ENCODE data around the gene PRICKLE1.

PRICKLE1 gene

DNA sequence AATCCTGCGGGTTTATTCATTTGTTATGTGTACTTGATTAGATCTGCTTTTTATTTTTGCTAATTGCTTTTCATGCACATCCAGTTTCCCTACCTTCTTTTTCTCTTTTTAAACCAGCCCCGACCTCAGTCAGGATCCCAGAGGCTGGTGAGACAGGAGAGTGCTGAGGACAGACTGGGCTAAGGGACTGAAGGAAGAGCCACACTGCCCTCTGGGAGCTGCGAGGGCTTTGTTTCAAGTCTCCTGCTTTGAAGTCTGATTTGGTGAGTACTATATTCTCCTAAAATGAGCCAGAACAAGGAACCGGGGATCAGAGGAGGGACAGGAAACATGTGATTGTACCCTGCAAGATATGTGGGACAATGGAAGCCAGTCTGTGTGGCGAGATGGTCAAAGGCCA is 23.9 kb downstream of the PRICKLE1 start:
- TF ChIP-seq SPI1 (IDR thresholded peaks at IDR 0.05; ENCODE audit: borderline replicate concordance, low read depth) (no peak), GABPA (IDR thresholded peaks at IDR 0.05; ENCODE audit: low read depth) (no peak), POLR2AphosphoS5 (IDR thresholded peaks at IDR 0.05; ENCODE audit: low read depth) (no peak)
- TF ChIP-seq, protein P1, sequence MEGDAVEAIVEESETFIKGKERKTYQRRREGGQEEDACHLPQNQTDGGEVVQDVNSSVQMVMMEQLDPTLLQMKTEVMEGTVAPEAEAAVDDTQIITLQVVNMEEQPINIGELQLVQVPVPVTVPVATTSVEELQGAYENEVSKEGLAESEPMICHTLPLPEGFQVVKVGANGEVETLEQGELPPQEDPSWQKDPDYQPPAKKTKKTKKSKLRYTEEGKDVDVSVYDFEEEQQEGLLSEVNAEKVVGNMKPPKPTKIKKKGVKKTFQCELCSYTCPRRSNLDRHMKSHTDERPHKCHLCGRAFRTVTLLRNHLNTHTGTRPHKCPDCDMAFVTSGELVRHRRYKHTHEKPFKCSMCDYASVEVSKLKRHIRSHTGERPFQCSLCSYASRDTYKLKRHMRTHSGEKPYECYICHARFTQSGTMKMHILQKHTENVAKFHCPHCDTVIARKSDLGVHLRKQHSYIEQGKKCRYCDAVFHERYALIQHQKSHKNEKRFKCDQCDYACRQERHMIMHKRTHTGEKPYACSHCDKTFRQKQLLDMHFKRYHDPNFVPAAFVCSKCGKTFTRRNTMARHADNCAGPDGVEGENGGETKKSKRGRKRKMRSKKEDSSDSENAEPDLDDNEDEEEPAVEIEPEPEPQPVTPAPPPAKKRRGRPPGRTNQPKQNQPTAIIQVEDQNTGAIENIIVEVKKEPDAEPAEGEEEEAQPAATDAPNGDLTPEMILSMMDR (IDR thresholded peaks at IDR 0.05; ENCODE audit: insufficient read depth, low read length) = no peak
- TF ChIP-seq, protein P2, sequence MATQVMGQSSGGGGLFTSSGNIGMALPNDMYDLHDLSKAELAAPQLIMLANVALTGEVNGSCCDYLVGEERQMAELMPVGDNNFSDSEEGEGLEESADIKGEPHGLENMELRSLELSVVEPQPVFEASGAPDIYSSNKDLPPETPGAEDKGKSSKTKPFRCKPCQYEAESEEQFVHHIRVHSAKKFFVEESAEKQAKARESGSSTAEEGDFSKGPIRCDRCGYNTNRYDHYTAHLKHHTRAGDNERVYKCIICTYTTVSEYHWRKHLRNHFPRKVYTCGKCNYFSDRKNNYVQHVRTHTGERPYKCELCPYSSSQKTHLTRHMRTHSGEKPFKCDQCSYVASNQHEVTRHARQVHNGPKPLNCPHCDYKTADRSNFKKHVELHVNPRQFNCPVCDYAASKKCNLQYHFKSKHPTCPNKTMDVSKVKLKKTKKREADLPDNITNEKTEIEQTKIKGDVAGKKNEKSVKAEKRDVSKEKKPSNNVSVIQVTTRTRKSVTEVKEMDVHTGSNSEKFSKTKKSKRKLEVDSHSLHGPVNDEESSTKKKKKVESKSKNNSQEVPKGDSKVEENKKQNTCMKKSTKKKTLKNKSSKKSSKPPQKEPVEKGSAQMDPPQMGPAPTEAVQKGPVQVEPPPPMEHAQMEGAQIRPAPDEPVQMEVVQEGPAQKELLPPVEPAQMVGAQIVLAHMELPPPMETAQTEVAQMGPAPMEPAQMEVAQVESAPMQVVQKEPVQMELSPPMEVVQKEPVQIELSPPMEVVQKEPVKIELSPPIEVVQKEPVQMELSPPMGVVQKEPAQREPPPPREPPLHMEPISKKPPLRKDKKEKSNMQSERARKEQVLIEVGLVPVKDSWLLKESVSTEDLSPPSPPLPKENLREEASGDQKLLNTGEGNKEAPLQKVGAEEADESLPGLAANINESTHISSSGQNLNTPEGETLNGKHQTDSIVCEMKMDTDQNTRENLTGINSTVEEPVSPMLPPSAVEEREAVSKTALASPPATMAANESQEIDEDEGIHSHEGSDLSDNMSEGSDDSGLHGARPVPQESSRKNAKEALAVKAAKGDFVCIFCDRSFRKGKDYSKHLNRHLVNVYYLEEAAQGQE (IDR thresholded peaks at IDR 0.05; ENCODE audit: insufficient replicate concordance, low read depth) = no peak
- Histone ChIP-seq H3K4me3 (replicated peaks; ENCODE audit: insufficient read depth, low read length) (no peak overlapping the region), H3K27ac (replicated peaks) (no peak overlapping the region), H3K27me3 (ENCODE audit: insufficient read depth, poor library complexity, severe bottlenecking) (peaks cover 2% of the 10 kb centered on the region)
- no peak for DNase-seq (ENCODE audit: low read depth in 1 of 2, low spot score in 1 of 2)

DNA sequence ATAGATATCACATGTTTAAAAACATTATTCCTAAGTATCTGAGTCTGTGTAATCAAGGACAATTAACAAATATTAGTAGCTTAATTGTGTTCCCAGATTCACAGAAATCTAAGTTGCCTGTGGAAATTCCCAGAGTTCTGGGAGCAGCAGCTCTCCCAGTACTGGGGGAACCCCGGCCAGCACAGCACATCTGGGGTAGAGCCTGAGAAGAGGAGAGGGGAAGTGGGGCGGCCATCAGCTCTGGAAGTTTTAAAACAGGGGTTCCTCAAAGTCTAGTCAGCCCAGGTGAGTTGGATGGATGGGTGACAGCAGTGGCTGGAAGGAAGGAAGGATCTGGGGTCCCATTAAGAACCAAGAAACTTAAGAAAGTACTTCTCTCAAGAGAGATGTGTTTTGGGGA is 24.6 kb downstream of the PRICKLE1 start:
- Histone ChIP-seq H3K27ac (replicated peaks) (no peak overlapping the region), H3K27me3 (ENCODE audit: insufficient read depth, poor library complexity, severe bottlenecking) (peaks cover 2% of the 10 kb centered on the region), H3K4me3 (replicated peaks; ENCODE audit: insufficient read depth, low read length) (no peak overlapping the region)
- no peak for DNase-seq (ENCODE audit: low read depth in 1 of 2, low spot score in 1 of 2)
- TF ChIP-seq, protein P2 (IDR thresholded peaks at IDR 0.05; ENCODE audit: insufficient replicate concordance, low read depth) = no peak
- TF ChIP-seq, protein P1 (IDR thresholded peaks at IDR 0.05; ENCODE audit: insufficient read depth, low read length) = no peak
- TF ChIP-seq SPI1 (IDR thresholded peaks at IDR 0.05; ENCODE audit: borderline replicate concordance, low read depth) = peak; percentile 8; the same call in 1 of the 2 replicates

GRCh38 chr12:42564556-42564955 is 25.0 kb downstream of the PRICKLE1 start:
- H3K27ac ChIP-seq (replicated peaks) = no peak overlapping the region
- H3K27me3 ChIP-seq (ENCODE audit: insufficient read depth, poor library complexity, severe bottlenecking) = peaks cover 2% of the 10 kb centered on the region
- TF ChIP-seq, protein P2 (IDR thresholded peaks at IDR 0.05; ENCODE audit: insufficient replicate concordance, low read depth) = no peak
- TF ChIP-seq GABPA (IDR thresholded peaks at IDR 0.05; ENCODE audit: low read depth) = no peak
- TF ChIP-seq, protein P1 (IDR thresholded peaks at IDR 0.05; ENCODE audit: insufficient read depth, low read length) = no peak
- no peak for TF ChIP-seq POLR2AphosphoS5 (IDR thresholded peaks at IDR 0.05; ENCODE audit: low read depth)
- TF ChIP-seq SPI1 (IDR thresholded peaks at IDR 0.05; ENCODE audit: borderline replicate concordance, low read depth) = no peak
- no peak overlapping the region for H3K4me3 ChIP-seq (replicated peaks; ENCODE audit: insufficient read depth, low read length)
- DNase-seq (ENCODE audit: low read depth in 1 of 2, low spot score in 1 of 2) = no peak

All from HL-60 (cell line).